HL-60 (cell line): Measurements from ENCODE around the gene SSTR4.

Experiments
- DNase-seq, 2 experiments: peaks; one replicate each; pipeline ENCODE4 v3.0.0-alpha.2; 2010 to 2020; ENCODE audit warnings: low read depth in 1 of 2, low spot score in 1 of 2
- H3K27ac ChIP-seq: fragments of 250-450 bp; sonication (Bioruptor Pico); replicated peaks from 2 replicates; pipeline ENCODE4 v1.5.1; 2020; ENCODE audit warnings: mild to moderate bottlenecking, moderate library complexity
- H3K27me3 ChIP-seq: fragments of 250-450 bp; sonication (Bioruptor Pico); 2 replicates; pipeline ENCODE4 v1.5.1; 2021; ENCODE audit warnings: mild to moderate bottlenecking, moderate library complexity; ENCODE audit not compliant: insufficient read depth, poor library complexity, severe bottlenecking
- H3K4me3 ChIP-seq: replicated peaks from 2 replicates; pipeline ENCODE4 v1.5.1; 2011; ENCODE audit warnings: mild to moderate bottlenecking, control low read depth, low read length; ENCODE audit not compliant: insufficient read depth
- CTCF ChIP-seq: IDR thresholded peaks from one replicate; pipeline ENCODE4 v1.5.1; 2011; ENCODE audit warnings: low read length, control low read depth, inconsistent platforms; ENCODE audit not compliant: insufficient read depth
- GABPA ChIP-seq: IDR thresholded peaks from 2 replicates; pipeline ENCODE4 v1.6.1; 2012; ENCODE audit warnings: low read depth
- POLR2AphosphoS5 ChIP-seq: IDR thresholded peaks from 2 replicates; pipeline ENCODE4 v1.6.1; 2012; ENCODE audit warnings: low read depth
- REST ChIP-seq: IDR thresholded peaks from 2 replicates; pipeline ENCODE4 v1.6.1; 2012; ENCODE audit warnings: low read depth; ENCODE audit not compliant: insufficient replicate concordance
- SPI1 ChIP-seq: IDR thresholded peaks from 2 replicates; pipeline ENCODE4 v1.6.1; 2012; ENCODE audit warnings: low read depth, mild to moderate bottlenecking, borderline replicate concordance

SSTR4 gene

GRCh38 chr20:23052904-23053303 lies 17.8 kb downstream of the SSTR4 start:
- DNase-seq = no peak
- no peak for TF ChIP-seq GABPA
- no peak for TF ChIP-seq REST
- TF ChIP-seq SPI1 = no peak
- no peak for TF ChIP-seq POLR2AphosphoS5
- no peak for TF ChIP-seq CTCF
- Histone ChIP-seq H3K27me3 (no peaks in the 10 kb centered on the region), H3K4me3 (no peak overlapping the region), H3K27ac (no peak overlapping the region)

GRCh38 chr20:23058240-23058639 lies 23.1 kb downstream of the SSTR4 start:
- Histone ChIP-seq H3K27me3 (no peaks in the 10 kb centered on the region), H3K27ac (no peak overlapping the region), H3K4me3 (no peak overlapping the region)
- TF ChIP-seq REST (no peak), GABPA (no peak), SPI1 (no peak), CTCF (no peak), POLR2AphosphoS5 (no peak)
- DNase-seq = no peak

GRCh38 chr20:23059001-23059400 lies 23.9 kb downstream of the SSTR4 start:
- Histone ChIP-seq H3K4me3 (no peak overlapping the region), H3K27me3 (no peaks in the 10 kb centered on the region), H3K27ac (no peak overlapping the region)
- TF ChIP-seq GABPA (no peak), CTCF (no peak), REST (no peak), POLR2AphosphoS5 (no peak), SPI1 (no peak)
- DNase-seq = no peak
